ENCODE results near the gene HSPBP1.

HSPBP1 gene

GRCh38 chr19:55305491-55305890, 25.6 kb upstream of the HSPBP1 start:
- DNase-seq (ENCODE audit: low read depth in 1 of 2, low spot score in 1 of 2) = peak in 1 of 2 donors; percentile 32

GRCh38 chr19:55304980-55305379, 25.1 kb upstream of the HSPBP1 start:
- DNase-seq (ENCODE audit: low read depth in 1 of 2, low spot score in 1 of 2) = no peak

GRCh38 chr19:55304279-55304978, 24.5 kb upstream of the HSPBP1 start:
- DNase-seq (ENCODE audit: low read depth in 1 of 2, low spot score in 1 of 2) = no peak

- no peak for DNase-seq (ENCODE audit: low read depth in 1 of 2, low spot score in 1 of 2)
Observed at GRCh38 chr19:55303477-55303876, 23.6 kb upstream of the HSPBP1 start.

- no peak for DNase-seq (ENCODE audit: low read depth in 1 of 2, low spot score in 1 of 2)
Observed at GRCh38 chr19:55302318-55302703, 22.4 kb upstream of the HSPBP1 start.

GRCh38 chr19:55301459-55302317, 21.8 kb upstream of the HSPBP1 start:
- peak; percentile 88 to 89 for DNase-seq (ENCODE audit: low read depth in 1 of 2, low spot score in 1 of 2)

- no peak for DNase-seq (ENCODE audit: low read depth in 1 of 2, low spot score in 1 of 2)
Observed at GRCh38 chr19:55300886-55301458, 21.1 kb upstream of the HSPBP1 start.

GRCh38 chr19:55299991-55300390, 20.1 kb upstream of the HSPBP1 start:
- no peak for DNase-seq (ENCODE audit: low read depth in 1 of 2, low spot score in 1 of 2)

- DNase-seq (ENCODE audit: low read depth in 1 of 2, low spot score in 1 of 2) = no peak
Observed at GRCh38 chr19:55297267-55297666, 17.4 kb upstream of the HSPBP1 start.

- no peak for DNase-seq (ENCODE audit: low read depth in 1 of 2, low spot score in 1 of 2)
Observed at GRCh38 chr19:55289117-55289796, 9.3 kb upstream of the HSPBP1 start.

- no peak for DNase-seq (ENCODE audit: low read depth in 1 of 2, low spot score in 1 of 2)
Observed at GRCh38 chr19:55287361-55288079, 7.6 kb upstream of the HSPBP1 start.

- DNase-seq (ENCODE audit: low read depth in 1 of 2, low spot score in 1 of 2) = no peak
Observed at GRCh38 chr19:55285229-55285890, 5.5 kb upstream of the HSPBP1 start.

GRCh38 chr19:55284405-55285058, 4.6 kb upstream of the HSPBP1 start:
- DNase-seq (ENCODE audit: low read depth in 1 of 2, low spot score in 1 of 2) = no peak

GRCh38 chr19:55283548-55284377, 3.9 kb upstream of the HSPBP1 start, which contains the start of gene BRSK1:
BRSK1 (plus strand) TSS chr19:55283997; CDS start chr19:55284443, 446 bp downstream.
- DNase-seq (ENCODE audit: low read depth in 1 of 2, low spot score in 1 of 2) = peak in 1 of 2 donors; percentile 24

GRCh38 chr19:55279340-55279739, 570 bp downstream of the HSPBP1 start:
- DNase-seq (ENCODE audit: low read depth in 1 of 2, low spot score in 1 of 2) = no peak

- DNase-seq (ENCODE audit: low read depth in 1 of 2, low spot score in 1 of 2) = no peak
Observed at GRCh38 chr19:55278391-55279135, 1.3 kb downstream of the HSPBP1 start.

GRCh38 chr19:55277494-55277893, 2.4 kb downstream of the HSPBP1 start:
- DNase-seq (ENCODE audit: low read depth in 1 of 2, low spot score in 1 of 2) = no peak

All from activated T-helper 1 cell treated with anti-CD3 and anti-CD28 coated beads, Interleukin-2, amount 50 U/mL, for 16 hours (primary cell).